ENCODE data around the gene WSB1. TPM values are rescaled to one million over a fixed set of nuclear protein-coding genes. Genes with fewer than 3 reads are reported as not detected.

Gene WSB1
- total and polyA plus RNA-seq, 2 of the 8 experiments (the other 6 are each of a cell fraction or from before 2014, with no cell fraction given) = 113 to 140 TPM

DNA sequence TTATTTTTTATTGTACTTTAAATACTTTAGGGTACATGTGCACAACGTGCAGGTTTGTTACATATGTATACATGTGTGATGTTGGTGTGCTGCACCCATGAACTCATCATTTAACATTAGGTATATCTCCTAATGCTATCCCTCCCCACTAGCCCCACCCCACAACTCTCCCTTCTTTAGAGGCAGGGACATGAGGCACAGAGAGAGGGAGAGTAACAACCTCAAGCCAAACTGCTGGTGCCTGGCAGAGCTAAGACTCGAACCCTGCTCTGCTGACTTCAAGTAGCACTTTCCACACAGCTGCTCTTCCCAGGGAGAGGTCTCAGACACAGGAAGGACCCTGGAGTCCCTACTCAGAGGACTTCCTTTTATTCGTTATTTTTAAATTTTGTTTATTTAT, 69.4 kb downstream of the WSB1 start:
- Histone ChIP-seq H2BK15ac (ENCODE audit: low read length) (no peak overlapping the region), H3K4ac (replicated peaks; ENCODE audit: insufficient read length, low read depth, low read length) (no peak overlapping the region), H4K20me1 (replicated peaks in 1 of 2; ENCODE audit: control insufficient read depth in 1 of 2, insufficient read depth in 2 of 2, low read length in 2 of 2) (no peaks in the 10 kb centered on the region), H3K23me2 (ENCODE audit: low read depth, low read length) (no peaks in the 10 kb centered on the region; the same call in 1 of the 2 replicates), H3K4me1 (replicated peaks in 1 of 4; ENCODE audit: control insufficient read depth in 3 of 4, insufficient read depth in 4 of 4, low read length in 3 of 4) (no peaks in the 10 kb centered on the region; a peak in 2 of 7 replicates), H2AFZ (ENCODE audit: low read length) (no peak overlapping the region), H3K14ac (ENCODE audit: insufficient read length) (no peak overlapping the region), H3K27me3 (replicated peaks in 1 of 4; ENCODE audit: control insufficient read depth in 3 of 4, extremely low read depth in 1 of 4, insufficient read depth in 3 of 4, low read length in 3 of 4) (no peaks in the 10 kb centered on the region), H4K8ac (ENCODE audit: extremely low read depth, insufficient read depth, low read length) (no peak overlapping the region), H2BK12ac (ENCODE audit: low read depth, low read length) (no peak overlapping the region), H3K27ac (ENCODE audit: low read depth, low read length) (no peak overlapping the region), H3K18ac (ENCODE audit: extremely low read depth, low read length) (no peak overlapping the region), H3K79me2 (ENCODE audit: control insufficient read depth in 1 of 2, insufficient read depth in 2 of 2, low read length in 2 of 2) (no peaks in the 10 kb centered on the region), H3K9me3 (ENCODE audit: insufficient read depth in 2 of 2, low read depth in 1 of 2, low read length in 1 of 2) (no peaks in the 10 kb centered on the region), H2BK5ac (ENCODE audit: low read depth, low read length) (no peak overlapping the region), H4K91ac (replicated peaks; ENCODE audit: insufficient read length, low read length) (no peak overlapping the region), H2BK20ac (ENCODE audit: low read length) (no peak overlapping the region), H3K23ac (ENCODE audit: insufficient read length) (no peak overlapping the region), H3K56ac (replicated peaks; ENCODE audit: insufficient read length, low read depth, low read length) (no peak overlapping the region), H2AK5ac (ENCODE audit: low read depth, low read length) (no peak overlapping the region), H4K5ac (ENCODE audit: insufficient read length, low read depth, low read length) (no peak overlapping the region), H3K9ac (replicated peaks in 1 of 4; ENCODE audit: extremely low read depth in 1 of 4, low read depth in 3 of 4, low read length in 3 of 4) (no peak overlapping the region), H3K4me2 (ENCODE audit: insufficient read depth in 1 of 2, low read depth in 2 of 2, low read length in 2 of 2) (no peak overlapping the region), H3K36me3 (ENCODE audit: control insufficient read depth in 2 of 4, insufficient read depth in 4 of 4, low read length in 3 of 4) (no peaks in the 10 kb centered on the region), H3K79me1 (ENCODE audit: low read depth, low read length) (no peaks in the 10 kb centered on the region), H2BK120ac (replicated peaks; ENCODE audit: low read depth, low read length) (no peak overlapping the region), H3K4me3 (ENCODE audit: extremely low read depth in 1 of 4, insufficient read depth in 2 of 4, low read depth in 3 of 4, low read length in 4 of 4) (no peak overlapping the region)
- no peak for DNase-seq (ENCODE audit: low read depth in 1 of 2, low spot score in 2 of 2)
- 87% methylated on average over 3 of the region's 3 CpGs; no CpG with 5 or more reads in 1 of the 2 experiments for WGBS, 2 experiments (ENCODE audit: extremely low coverage in 1 of 2, insufficient coverage in 1 of 2, insufficient read length in 1 of 2, insufficient replicate concordance in 2 of 2, low coverage in 1 of 2, low lambda C conversion rate in 2 of 2, missing lambda C conversion rate in 1 of 2)
- ChIA-PET POLR2A (ENCODE audit: partially characterized antibody) (no interaction called here), CTCF (ENCODE audit: partially characterized antibody) (interaction anchor here (1.7 to 10.3 kb wide), 3 partner anchors 9 to 68 kb away, joined by 4 to 76 read pairs (median 9); no protein-coding TSS in a partner anchor)
- no peak for FAIRE-seq
- TF ChIP-seq CHD1 (IDR thresholded peaks at IDR 0.05; ENCODE audit: low read depth, low read length) = no peak
- no peak for TF ChIP-seq BRCA1 (IDR thresholded peaks at IDR 0.05; ENCODE audit: low read depth, low read length)
- TF ChIP-seq, protein P1, sequence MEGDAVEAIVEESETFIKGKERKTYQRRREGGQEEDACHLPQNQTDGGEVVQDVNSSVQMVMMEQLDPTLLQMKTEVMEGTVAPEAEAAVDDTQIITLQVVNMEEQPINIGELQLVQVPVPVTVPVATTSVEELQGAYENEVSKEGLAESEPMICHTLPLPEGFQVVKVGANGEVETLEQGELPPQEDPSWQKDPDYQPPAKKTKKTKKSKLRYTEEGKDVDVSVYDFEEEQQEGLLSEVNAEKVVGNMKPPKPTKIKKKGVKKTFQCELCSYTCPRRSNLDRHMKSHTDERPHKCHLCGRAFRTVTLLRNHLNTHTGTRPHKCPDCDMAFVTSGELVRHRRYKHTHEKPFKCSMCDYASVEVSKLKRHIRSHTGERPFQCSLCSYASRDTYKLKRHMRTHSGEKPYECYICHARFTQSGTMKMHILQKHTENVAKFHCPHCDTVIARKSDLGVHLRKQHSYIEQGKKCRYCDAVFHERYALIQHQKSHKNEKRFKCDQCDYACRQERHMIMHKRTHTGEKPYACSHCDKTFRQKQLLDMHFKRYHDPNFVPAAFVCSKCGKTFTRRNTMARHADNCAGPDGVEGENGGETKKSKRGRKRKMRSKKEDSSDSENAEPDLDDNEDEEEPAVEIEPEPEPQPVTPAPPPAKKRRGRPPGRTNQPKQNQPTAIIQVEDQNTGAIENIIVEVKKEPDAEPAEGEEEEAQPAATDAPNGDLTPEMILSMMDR (IDR thresholded peaks at IDR 0.05; ENCODE audit: control extremely low read depth in 1 of 3, insufficient read depth in 1 of 3, low read depth in 1 of 3, low read length in 3 of 3) = no peak
- no peak for TF ChIP-seq SP2 (IDR thresholded peaks at IDR 0.05; ENCODE audit: low read length)
- no peak for TF ChIP-seq SP4 (IDR thresholded peaks at IDR 0.05; ENCODE audit: low read length)
- TF ChIP-seq CTBP2 (IDR thresholded peaks at IDR 0.05; ENCODE audit: borderline replicate concordance, insufficient read depth, insufficient read length, low read length) = no peak
- TF ChIP-seq GABPA (IDR thresholded peaks at IDR 0.05; ENCODE audit: borderline replicate concordance, insufficient read depth, low read length) = no peak
- TF ChIP-seq EZH2 (IDR thresholded peaks at IDR 0.05; ENCODE audit: low read depth, low read length, severe bottlenecking) = no peak
- TF ChIP-seq, protein P2, sequence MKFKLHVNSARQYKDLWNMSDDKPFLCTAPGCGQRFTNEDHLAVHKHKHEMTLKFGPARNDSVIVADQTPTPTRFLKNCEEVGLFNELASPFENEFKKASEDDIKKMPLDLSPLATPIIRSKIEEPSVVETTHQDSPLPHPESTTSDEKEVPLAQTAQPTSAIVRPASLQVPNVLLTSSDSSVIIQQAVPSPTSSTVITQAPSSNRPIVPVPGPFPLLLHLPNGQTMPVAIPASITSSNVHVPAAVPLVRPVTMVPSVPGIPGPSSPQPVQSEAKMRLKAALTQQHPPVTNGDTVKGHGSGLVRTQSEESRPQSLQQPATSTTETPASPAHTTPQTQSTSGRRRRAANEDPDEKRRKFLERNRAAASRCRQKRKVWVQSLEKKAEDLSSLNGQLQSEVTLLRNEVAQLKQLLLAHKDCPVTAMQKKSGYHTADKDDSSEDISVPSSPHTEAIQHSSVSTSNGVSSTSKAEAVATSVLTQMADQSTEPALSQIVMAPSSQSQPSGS (IDR thresholded peaks at IDR 0.05; ENCODE audit: low read length) = no peak
- no peak for TF ChIP-seq SRF (IDR thresholded peaks at IDR 0.05; ENCODE audit: low read depth, low read length)

All from H1 (cell line).